H9 (cell line): ENCODE data around the gene VTA1. TPM values are rescaled to one million over a fixed set of nuclear protein-coding genes. Genes with fewer than 3 reads are reported as not detected.

ENCODE experiments used
- DNase-seq: peaks from one replicate; pipeline ENCODE4 v3.0.0-alpha.2; 2017
- H2AFZ ChIP-seq: one replicate; pipeline ENCODE4 v1.6.1; 2013; ENCODE audit warnings: mild to moderate bottlenecking, low read length, control low read depth, moderate library complexity
- H2AK5ac ChIP-seq: 2 replicates; pipeline ENCODE4 v1.6.1; 2013; ENCODE audit warnings: low read length, control low read depth, mixed read lengths; ENCODE audit not compliant: insufficient read length
- H2BK120ac ChIP-seq: one replicate; pipeline ENCODE4 v1.6.1; 2013; ENCODE audit warnings: low read depth, mild to moderate bottlenecking, low read length, control low read depth, inconsistent platforms; ENCODE audit not compliant: poor library complexity, severe bottlenecking
- H2BK12ac ChIP-seq: 2 replicates; pipeline ENCODE4 v1.6.1; 2013; ENCODE audit warnings: low read length, control low read depth, mixed read lengths, low read depth; ENCODE audit not compliant: insufficient read length
- H2BK15ac ChIP-seq: 2 replicates; pipeline ENCODE4 v1.6.1; 2013; ENCODE audit warnings: low read depth, low read length, control low read depth
- H2BK20ac ChIP-seq: one replicate; pipeline ENCODE4 v1.6.1; 2013; ENCODE audit warnings: low read depth, mild to moderate bottlenecking, low read length, control low read depth, inconsistent platforms; ENCODE audit not compliant: poor library complexity, severe bottlenecking
- H2BK5ac ChIP-seq: 2 replicates; pipeline ENCODE4 v1.6.1; 2013; ENCODE audit warnings: low read length, control low read depth, mixed read lengths; ENCODE audit not compliant: insufficient read length
- H3K14ac ChIP-seq: 2 replicates; pipeline ENCODE4 v1.6.1; 2013; ENCODE audit warnings: low read length, control low read depth; ENCODE audit not compliant: insufficient read depth
- H3K18ac ChIP-seq: 2 replicates; pipeline ENCODE4 v1.6.1; 2013; ENCODE audit warnings: low read depth, mild to moderate bottlenecking, mixed read lengths, low read length, control low read depth; ENCODE audit not compliant: insufficient read length
- H3K23ac ChIP-seq: 2 replicates; pipeline ENCODE4 v1.6.1; 2013; ENCODE audit warnings: low read length, control low read depth, mixed read lengths, low read depth; ENCODE audit not compliant: insufficient read length
- H3K23me2 ChIP-seq: 2 replicates; pipeline ENCODE4 v1.6.1; 2013; ENCODE audit warnings: low read depth, mild to moderate bottlenecking, mixed read lengths, low read length, control low read depth; ENCODE audit not compliant: insufficient read length, poor library complexity, severe bottlenecking
- H3K27ac ChIP-seq: 2 replicates; pipeline ENCODE4 v1.5.1; 2013; ENCODE audit warnings: low read length, control low read depth, mixed read lengths, low read depth; ENCODE audit not compliant: insufficient read length
- H3K27me3 ChIP-seq: 2 replicates; pipeline ENCODE4 v1.6.1; 2013; ENCODE audit warnings: low read length, control low read depth, inconsistent platforms; ENCODE audit not compliant: insufficient read depth
- H3K4ac ChIP-seq: 2 replicates; pipeline ENCODE4 v1.6.1; 2013; ENCODE audit warnings: low read depth, mild to moderate bottlenecking, control low read depth, inconsistent platforms, low read length, moderate library complexity
- H3K4me1 ChIP-seq: 2 replicates; pipeline ENCODE4 v1.6.1; 2013; ENCODE audit warnings: low read length, control low read depth, inconsistent platforms; ENCODE audit not compliant: insufficient read depth
- H3K4me2 ChIP-seq: 2 replicates; pipeline ENCODE4 v1.6.1; 2013; ENCODE audit warnings: low read length, control low read depth, mixed read lengths; ENCODE audit not compliant: insufficient read length, insufficient read depth
- H3K56ac ChIP-seq: 2 replicates; pipeline ENCODE4 v1.6.1; 2013; ENCODE audit warnings: low read depth, mild to moderate bottlenecking, mixed read lengths, low read length, control low read depth; ENCODE audit not compliant: insufficient read length
- H3K79me1 ChIP-seq: 2 replicates; pipeline ENCODE4 v1.6.1; 2013; ENCODE audit warnings: low read depth, mild to moderate bottlenecking, moderate library complexity, low read length, control low read depth, inconsistent platforms; ENCODE audit not compliant: insufficient read depth, poor library complexity, severe bottlenecking
- H3K79me2 ChIP-seq: 2 replicates; pipeline ENCODE4 v1.6.1; 2013; ENCODE audit warnings: low read length, control low read depth, inconsistent platforms; ENCODE audit not compliant: insufficient read depth
- H3K9ac ChIP-seq: 2 replicates; pipeline ENCODE4 v1.6.1; 2013; ENCODE audit warnings: low read length, control low read depth, mixed read lengths; ENCODE audit not compliant: insufficient read length; ENCODE audit errors: extremely low read depth
- H3K9me3 ChIP-seq: one replicate; pipeline ENCODE4 v1.6.1; 2013; ENCODE audit warnings: low read depth, low read length, inconsistent platforms; ENCODE audit not compliant: control insufficient read depth
- H3T11ph ChIP-seq: one replicate; pipeline ENCODE4 v1.6.1; 2013; ENCODE audit warnings: mild to moderate bottlenecking, low read length, control low read depth, inconsistent platforms
- H4K20me1 ChIP-seq: one replicate; pipeline ENCODE4 v1.6.1; 2013; ENCODE audit not compliant: control insufficient read depth, insufficient read length, insufficient read depth
- H4K5ac ChIP-seq: 2 replicates; pipeline ENCODE4 v1.6.1; 2013; ENCODE audit warnings: low read depth, mild to moderate bottlenecking, mixed read lengths, low read length, control low read depth; ENCODE audit not compliant: insufficient read length
- H4K8ac ChIP-seq: replicated peaks from 2 replicates; pipeline ENCODE4 v1.6.1; 2013; ENCODE audit warnings: low read length, control low read depth, mixed read lengths, low read depth; ENCODE audit not compliant: insufficient read length
- H4K91ac ChIP-seq: 2 replicates; pipeline ENCODE4 v1.6.1; 2013; ENCODE audit warnings: low read depth, mild to moderate bottlenecking, moderate library complexity, mixed read lengths, low read length, control low read depth; ENCODE audit not compliant: insufficient read length
- H3K27ac Mint-ChIP-seq, 3 experiments: 2 replicates in 2 of 3; 3 replicates in 1 of 3; pipeline ENCODE4 v1.8.0; 2020 to 2021; ENCODE audit warnings: mixed read lengths in 3 of 3, mild to moderate bottlenecking in 1 of 3, moderate library complexity in 1 of 3
- H3K27me3 Mint-ChIP-seq: 2 replicates; pipeline ENCODE4 v1.8.0; 2021; ENCODE audit warnings: low read depth, mild to moderate bottlenecking, moderate library complexity, mixed read lengths
- H3K36me3 Mint-ChIP-seq, 3 experiments: 2 replicates in 2 of 3; 3 replicates in 1 of 3; pipeline ENCODE4 v1.8.0; 2020 to 2021; ENCODE audit warnings: low read depth in 3 of 3, mixed read lengths in 3 of 3; ENCODE audit not compliant: insufficient read depth in 1 of 3
- H3K4me1 Mint-ChIP-seq, 2 experiments: 2 replicates each; pipeline ENCODE4 v1.8.0; 2020; ENCODE audit warnings: mixed read lengths in 2 of 2
- H3K4me3 Mint-ChIP-seq, 2 experiments: 2 replicates in 1 of 2; 3 replicates in 1 of 2; pipeline ENCODE4 v1.8.0; 2020 to 2021; ENCODE audit warnings: mild to moderate bottlenecking in 2 of 2, mixed read lengths in 2 of 2, moderate library complexity in 1 of 2
- H3K9me3 Mint-ChIP-seq, 2 experiments: 2 replicates in 1 of 2; 3 replicates in 1 of 2; pipeline ENCODE4 v1.8.0; 2020; ENCODE audit warnings: mild to moderate bottlenecking in 2 of 2, mixed read lengths in 2 of 2, moderate library complexity in 1 of 2
- CTCF ChIP-seq: fragments of 200-600 bp; sonication (generic); conservative IDR thresholded peaks from 3 replicates; pipeline ENCODE4 v1.8.0; 2021; ENCODE audit warnings: antibody characterized with exemption, mild to moderate bottlenecking
- whole genome bisulfite sequencing: extraction: QIAGEN DNeasy Blood & Tissue Kit; methylation state at CpG from one replicate; pipeline ENCODE4 v1.1.7; 2013; ENCODE audit warnings: missing lambda C conversion rate, low lambda C conversion rate, mixed read lengths; ENCODE audit not compliant: insufficient read length; ENCODE audit errors: extremely low coverage; 5-methylcytosine and 5-hydroxymethylcytosine counted together
- total RNA-seq: library from RNA; stranded (reverse); gene quantifications from 2 replicates; pipeline ENCODE4 v1.2.1, GENCODE V29; 2021

VTA1 gene
- total RNA-seq, 1 experiment from 2014 or later, result 63.1 TPM

GRCh38 chr6:142236691-142237090, 89.6 kb downstream of the VTA1 start:
- Histone ChIP-seq H3T11ph (no peak overlapping the region), H4K8ac (no peak overlapping the region), H3K27me3 (no peaks in the 10 kb centered on the region), H2BK20ac (no peak overlapping the region), H2BK12ac (no peak overlapping the region), H2BK5ac (no peak overlapping the region), H3K9me3 (no peaks in the 10 kb centered on the region), H3K79me1 (no peaks in the 10 kb centered on the region), H2BK15ac (no peak overlapping the region), H3K14ac (no peak overlapping the region), H3K79me2 (no peaks in the 10 kb centered on the region), H2AK5ac (no peak overlapping the region), H3K23me2 (no peaks in the 10 kb centered on the region), H3K4me2 (no peak overlapping the region), H3K9ac (no peak overlapping the region), H3K56ac (no peak overlapping the region), H2AFZ (no peak overlapping the region), H4K91ac (no peak overlapping the region), H2BK120ac (no peak overlapping the region), H3K23ac (no peak overlapping the region), H4K5ac (no peak overlapping the region), H3K18ac (no peak overlapping the region), H3K4me1 (no peaks in the 10 kb centered on the region; the same call in 1 of the 2 replicates), H3K4ac (no peak overlapping the region), H3K27ac (no peak overlapping the region), H4K20me1 (no peaks in the 10 kb centered on the region)
- Mint-ChIP-seq H3K27ac (no peak overlapping the region), H3K36me3 (no peaks in the 10 kb centered on the region), H3K4me3 (no peak overlapping the region), H3K9me3 (no peaks in the 10 kb centered on the region), H3K4me1 (peaks cover 13 to 17% of the 10 kb centered on the region in 2 experiments), H3K27me3 (no peaks in the 10 kb centered on the region)
- TF ChIP-seq CTCF, result no peak
- DNase-seq, result no peak
- WGBS, result no CpG with 5 or more reads among the region's 4 CpGs
